Fibroblast of skin of left quadriceps (primary cell): ENCODE data around the gene CREBBP.

Source experiments
- DNase-seq, 2 experiments: peaks; one replicate each; pipeline ENCODE4 v3.0.0-alpha.2; 2013; ENCODE audit warnings: low read depth in 2 of 2

The CREBBP gene

DNA sequence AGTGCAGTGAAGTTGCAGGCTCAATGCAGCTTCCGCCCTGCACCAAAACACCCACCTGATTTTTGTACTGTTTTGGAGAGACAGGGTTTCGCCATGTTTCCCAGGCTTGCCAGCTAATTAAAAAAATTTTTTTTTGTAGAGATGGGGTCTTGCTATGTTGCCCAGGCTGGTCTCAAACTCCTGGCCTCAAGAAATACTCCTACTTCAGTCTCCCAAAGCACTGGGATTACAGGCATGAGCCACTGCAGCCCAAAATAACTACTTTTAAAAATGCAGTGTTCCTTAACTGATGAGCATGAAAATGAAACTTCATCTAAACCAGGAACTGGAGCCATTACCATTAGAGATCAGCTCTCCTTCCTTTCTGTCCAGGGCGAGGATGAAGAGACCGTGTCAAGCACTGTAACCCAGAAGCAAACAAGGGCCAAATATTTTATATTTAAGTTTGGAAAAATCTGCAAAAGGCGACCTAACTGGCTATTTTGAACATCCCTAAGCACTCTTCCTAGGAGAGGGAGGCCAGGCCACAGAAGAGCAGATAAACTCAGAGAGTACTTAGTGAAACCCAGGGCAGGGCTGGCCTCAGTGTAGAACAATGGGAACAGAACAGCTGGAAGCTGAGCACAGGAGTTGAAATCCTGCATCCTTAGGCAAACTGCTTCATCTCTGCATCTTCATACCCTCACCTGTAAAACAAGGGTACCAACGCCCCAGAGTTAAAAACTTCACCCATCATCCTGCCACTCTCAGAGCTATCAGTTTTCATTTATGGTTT is 24.0 kb downstream of the CREBBP start:
- no peak for DNase-seq

DNA sequence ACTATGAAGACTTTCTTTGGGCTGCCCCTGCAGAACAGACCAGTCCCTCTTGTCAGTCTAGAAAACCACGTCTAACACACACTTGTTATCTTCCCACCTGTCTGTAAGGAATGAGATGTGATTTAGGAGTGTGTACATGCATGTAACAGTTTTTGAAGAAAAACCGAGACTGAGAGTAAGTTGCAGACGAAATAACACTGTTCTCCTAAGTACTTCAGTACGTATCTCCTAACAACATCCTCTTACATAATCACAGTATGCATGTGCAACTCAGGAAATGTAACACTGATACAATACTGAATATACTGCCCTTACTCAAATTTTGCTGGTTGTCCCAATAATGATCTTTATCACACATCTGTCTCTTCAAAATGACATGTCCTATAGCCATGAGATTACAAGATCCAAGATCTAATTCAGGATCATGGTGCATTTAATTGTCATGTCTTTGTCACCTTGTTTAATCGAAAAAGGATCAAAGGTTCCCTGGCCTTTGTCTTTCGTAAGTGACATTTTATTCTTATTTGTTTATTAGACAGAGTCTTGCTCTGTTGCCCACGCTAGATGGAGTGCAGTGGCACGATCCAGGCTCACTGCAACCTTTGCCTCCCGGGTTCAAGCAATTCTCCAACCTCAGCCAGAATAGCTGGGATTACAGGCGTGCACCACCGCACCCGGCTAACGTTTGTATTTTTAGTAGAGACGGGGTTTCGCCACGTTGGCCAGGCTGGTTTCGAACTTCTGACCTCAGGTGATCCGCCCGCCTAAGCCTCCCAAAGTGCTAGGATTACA is 25.6 kb downstream of the CREBBP start:
- DNase-seq: no peak

DNA sequence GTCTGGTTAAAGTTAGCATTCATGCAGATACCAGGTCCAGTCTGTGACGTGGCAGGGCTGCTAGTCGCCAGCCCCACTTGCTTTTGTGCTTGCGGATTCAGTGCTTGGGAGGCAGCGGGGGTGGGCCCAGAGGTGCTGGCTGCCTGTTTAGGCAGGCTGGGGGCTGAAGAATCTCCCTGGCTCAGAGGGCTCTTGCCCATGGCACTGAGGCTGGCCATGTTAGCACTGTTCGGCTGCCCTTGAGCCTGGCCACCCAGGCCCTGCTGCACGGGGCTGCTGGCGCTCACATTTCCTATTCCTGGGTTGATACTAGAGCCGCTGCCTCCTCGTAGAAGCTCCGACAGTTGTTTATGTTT is 30.0 kb downstream of the CREBBP start:
- no peak for DNase-seq

DNA sequence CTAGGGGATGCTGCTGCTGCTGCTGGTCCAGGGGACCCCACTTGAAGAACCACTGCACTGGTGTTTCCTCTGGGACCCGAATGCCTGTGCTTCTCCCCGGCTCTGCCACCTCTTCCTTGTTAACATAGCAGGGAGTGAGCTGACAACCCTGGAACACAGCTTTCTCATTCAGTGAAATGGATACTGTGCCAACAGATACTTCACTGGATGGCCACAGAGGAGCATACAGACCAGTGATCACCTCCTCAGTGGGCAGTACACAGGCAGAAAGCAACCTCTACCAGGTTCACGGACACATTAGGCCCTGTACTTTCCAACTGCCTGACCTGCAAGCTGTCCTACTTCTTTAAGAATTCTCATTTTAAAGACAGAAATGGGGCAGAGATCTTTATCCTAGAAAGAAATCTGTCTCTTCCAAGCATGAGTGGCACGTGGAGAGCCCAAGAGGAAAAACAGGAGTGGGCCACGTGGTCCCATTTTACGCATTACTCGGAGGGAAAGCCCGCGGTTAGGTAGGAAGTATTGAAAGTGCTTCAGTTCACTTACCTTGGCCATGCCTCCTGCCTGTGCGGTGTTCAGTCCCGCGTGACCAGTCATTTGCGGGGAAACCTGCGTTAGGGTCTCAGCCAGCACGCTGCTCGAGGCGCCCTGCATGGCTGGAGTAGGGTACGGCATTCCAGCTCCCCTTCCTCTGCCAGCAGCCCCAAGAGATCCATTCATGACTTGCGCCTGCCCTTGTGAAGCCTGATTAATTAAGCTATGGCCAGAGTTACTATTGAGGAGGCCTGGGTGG is 30.6 kb downstream of the CREBBP start:
- DNase-seq: no peak

DNA sequence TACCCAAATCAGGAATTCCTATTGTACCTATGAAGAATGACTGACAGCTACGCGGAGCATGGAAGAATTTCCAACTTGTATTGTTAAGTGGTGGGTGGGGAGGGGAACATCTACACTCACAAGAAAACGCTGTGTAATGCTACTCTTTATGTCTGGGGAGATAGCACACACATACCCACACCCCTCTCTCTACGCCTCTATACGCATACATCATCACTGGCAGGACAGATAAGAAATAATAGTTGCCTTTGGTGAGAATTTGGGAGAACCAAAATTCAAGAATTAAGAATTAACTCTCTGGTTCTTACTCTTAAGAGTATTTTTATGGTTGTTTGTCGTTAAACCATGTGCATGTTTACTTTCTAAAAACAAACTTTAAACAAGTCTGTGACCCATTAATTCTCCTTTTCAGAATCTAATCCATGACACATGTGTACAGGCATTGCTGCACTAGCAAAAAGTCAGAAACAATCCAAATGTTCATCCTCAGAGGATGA is 33.9 kb downstream of the CREBBP start:
- no peak for DNase-seq

DNA sequence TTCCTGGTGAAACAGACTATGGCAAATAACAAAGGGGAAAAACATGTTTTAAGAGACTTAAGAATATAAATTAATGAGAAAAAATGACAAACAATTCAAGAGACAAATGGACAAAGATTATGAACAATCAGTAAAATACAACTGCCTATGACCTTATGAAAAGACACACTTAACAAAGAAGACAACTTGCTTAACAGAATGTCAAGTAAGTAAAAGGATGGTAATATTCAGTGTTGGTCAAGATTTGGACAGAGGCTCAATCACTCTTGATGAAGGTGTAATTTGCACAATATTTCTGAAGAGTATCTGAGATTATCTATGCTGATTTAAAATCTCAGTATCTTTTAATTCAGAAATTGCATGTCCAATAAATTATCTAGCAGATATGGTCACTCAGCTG is 34.4 kb downstream of the CREBBP start:
- DNase-seq: no peak

DNA sequence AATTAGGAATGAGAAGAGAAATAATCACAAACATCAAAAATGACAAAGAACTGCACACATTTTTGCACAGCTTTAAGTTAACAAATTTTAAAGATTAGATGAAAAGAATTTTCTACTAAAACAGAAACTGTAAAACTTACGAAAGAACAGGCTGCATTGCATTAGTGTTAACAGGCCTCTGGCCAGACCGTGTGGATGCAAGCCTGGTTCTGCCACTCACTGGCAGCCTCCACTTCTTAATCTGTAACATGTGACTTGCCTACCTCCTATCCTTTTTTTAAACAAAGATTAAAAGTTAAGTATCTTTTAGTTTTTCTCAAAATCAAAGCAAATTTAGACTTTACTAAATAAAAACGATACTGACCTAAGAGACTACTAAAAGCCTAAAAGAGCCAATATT is 37.5 kb downstream of the CREBBP start:
- no peak for DNase-seq

DNA sequence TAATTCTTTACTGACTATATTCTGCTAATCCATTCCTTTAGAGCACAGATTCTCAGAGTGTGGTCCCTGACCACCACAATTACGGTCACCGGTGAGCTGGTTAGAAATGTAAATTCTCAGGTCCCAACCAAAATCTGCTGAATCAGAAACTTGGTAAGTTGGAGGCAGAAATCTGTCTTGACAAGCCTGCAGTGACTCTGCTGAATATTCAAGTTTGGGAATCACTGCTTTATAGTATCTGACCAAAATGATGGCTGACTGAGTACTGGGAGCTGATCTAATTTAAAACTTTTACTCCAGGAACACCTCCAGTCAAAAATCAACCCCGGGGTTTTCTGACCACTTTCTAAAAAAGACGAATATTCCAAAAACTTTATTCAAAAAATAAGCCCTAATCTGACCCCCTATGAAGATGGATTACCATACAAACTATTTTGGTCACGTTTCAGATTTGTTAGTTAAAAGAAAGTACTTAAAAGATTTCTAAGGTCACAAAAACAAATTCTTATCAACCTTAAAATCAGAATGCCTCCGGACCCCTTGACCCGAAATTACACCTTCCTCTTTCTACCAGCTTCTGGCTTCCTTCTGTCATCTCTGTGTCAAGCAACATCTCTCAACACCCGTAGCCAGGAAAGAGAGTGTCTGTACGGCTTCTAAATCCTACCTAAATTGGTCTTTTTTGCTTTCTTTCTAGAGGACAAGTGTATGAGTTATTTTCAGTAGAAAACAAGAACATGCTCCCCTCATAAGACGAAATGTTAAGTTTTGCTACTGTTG is 38.6 kb downstream of the CREBBP start:
- no peak for DNase-seq

DNA sequence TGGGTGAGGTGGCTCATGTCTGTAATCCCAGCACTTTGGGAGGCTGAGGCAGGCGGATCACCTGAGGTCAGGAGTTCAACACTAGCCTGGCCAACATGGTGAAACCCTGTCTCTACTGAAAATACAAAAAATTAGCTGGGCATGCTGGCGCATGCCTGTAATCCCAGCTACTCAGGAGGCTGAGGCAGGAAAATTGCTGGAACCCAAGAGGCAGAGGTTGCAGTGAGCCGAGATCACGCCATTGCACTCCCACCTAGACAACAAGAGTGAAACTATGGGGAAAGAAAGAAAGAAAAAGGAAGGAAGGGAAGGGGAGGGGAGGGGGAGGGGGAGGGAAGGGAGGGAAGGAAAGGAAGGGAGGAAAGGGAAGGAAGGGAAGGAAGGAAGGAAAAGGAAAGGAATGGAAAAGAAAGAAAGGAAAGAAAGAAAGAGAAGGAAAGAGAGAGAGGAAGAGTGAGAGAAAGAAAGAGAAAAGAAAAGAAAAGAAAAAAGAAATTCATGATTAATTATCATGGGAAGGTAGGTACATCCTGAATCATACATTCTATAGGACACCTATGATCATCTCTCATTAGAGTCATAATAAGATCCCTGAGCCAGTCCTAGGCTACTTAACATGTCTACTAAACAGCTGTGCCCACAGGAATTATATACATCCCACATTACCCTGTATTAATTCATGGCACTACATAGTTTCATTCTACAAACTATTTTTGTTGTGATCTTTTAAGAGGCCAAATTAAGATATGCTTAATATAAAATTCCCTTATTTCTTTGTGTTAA is 40.9 kb downstream of the CREBBP start:
- DNase-seq: no peak

DNA sequence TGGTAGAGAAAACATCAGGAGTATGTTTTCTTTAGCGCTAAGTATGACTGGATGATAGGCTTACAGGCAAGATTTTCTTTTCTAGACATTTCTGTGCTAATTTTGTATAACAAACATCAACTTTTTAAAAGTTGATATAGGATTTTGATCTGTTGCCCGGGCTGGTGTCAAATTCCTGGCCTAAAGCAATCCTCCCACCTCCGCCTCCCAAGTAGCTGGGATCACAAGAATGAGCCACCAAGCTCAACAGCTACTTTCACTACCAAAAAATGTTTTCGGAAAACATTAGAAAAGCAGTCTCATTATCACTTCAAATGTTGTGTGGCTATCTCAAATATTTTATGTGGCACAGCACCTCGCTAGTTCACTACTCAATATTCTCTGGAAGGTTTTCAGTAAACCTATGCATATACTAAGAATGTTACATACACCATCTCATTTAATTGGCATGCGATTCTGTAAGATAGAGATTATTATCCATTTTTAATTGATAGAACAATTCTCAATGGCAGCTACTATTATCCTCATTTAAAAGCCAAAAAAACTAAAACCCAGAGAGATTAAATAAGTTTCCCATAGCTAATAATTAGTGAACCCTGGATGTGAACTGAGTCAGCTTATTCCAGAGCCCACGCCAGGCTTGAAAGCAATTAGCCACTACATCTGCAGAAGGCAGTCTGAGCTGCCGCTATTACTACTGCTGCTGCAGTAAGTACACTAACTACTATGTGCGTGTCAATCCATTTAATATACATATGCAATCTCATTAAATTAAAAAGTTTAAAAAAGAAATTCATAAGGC is 41.7 kb downstream of the CREBBP start:
- no peak for DNase-seq

DNA sequence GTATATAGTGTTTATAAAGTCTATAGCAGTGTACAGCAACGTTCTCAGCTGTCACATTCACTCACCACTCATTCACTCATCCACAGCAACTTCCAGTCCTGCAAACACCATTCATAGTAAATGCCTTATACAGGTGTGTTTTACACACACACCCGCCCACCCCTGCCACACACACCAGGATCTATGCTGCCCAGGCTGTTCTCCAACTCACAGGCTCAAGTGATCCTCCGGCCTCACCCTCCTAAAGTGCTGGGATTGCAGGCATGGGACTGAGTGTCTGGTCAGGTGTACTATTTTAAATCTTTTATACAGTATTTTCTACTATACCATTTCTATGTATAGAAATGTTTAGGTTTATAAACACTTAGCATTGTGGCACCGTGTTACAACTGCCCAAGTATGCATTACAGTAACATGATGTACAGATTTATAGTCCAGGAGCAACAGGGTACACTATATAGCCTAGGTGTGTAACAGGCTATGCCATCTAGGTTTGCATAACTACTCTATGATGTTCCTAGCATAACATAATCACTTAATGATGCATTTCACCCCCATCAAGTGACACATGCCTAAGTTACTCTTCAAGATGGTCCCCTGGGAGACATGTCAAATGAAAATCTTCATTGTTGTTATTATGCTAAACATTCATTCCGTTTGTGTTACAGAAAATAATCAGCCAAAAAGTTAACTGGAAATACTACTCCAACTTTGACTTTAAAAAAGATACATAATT is 42.5 kb downstream of the CREBBP start:
- no peak for DNase-seq

DNA sequence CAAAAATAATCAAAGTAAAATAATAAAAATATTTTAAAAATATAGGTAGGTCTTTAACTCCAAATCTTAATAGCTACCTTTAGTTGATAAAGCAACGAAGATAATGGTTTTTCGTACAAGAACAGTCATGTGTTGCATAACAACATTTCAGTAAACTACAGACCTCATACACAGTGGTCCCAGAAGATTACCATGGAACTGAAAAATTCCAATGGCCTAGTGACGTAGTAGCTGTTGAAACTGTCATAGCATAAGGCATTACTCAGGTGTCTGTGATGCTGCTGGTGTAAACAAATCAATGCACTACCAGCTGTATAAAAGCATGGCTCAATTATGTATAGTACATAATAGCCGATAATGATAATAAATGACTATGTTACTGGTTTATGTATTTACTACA is 43.9 kb downstream of the CREBBP start:
- no peak for DNase-seq

DNA sequence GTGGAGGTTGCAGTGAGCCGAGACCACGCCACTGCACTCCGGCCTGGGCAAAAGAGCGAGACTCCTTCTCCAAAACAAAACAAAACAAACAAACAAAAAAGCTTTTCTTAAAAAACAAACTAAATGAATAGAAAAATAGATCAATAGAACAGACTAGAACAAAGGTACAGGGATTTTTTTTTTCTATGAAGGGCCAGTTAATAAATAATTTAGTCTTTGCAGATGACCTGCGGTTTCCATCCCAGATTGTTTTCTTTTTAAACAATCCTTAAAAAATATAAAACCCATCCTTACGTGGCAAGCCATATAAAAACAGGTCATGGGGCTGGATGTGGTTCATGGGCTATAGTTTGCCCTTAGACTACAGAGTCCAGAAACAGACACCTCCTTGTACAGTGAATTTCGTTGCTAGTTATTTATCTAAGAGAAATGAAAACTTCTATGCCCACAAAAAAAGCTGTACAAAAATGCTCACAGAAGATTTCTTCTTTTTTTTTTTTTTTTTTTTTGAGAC is 45.4 kb downstream of the CREBBP start:
- DNase-seq: no peak

DNA sequence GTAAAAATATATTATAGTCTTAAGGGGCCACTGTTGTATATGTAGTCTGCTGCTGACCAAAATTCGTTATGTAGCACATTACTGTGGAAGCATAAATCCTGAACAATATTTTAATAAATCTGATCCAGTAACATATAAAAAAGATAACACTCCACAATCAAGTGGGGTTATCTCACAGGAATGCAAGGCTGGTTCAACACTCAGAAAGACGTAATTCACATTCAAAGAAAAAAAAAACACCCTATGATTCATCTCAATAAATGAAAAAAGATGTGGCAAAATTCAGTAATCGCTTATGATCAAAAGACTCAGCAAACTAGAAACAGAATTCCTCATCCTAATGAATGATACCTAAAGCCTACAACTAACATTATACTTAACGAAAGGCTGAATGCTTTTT is 47.8 kb downstream of the CREBBP start:
- no peak for DNase-seq

DNA sequence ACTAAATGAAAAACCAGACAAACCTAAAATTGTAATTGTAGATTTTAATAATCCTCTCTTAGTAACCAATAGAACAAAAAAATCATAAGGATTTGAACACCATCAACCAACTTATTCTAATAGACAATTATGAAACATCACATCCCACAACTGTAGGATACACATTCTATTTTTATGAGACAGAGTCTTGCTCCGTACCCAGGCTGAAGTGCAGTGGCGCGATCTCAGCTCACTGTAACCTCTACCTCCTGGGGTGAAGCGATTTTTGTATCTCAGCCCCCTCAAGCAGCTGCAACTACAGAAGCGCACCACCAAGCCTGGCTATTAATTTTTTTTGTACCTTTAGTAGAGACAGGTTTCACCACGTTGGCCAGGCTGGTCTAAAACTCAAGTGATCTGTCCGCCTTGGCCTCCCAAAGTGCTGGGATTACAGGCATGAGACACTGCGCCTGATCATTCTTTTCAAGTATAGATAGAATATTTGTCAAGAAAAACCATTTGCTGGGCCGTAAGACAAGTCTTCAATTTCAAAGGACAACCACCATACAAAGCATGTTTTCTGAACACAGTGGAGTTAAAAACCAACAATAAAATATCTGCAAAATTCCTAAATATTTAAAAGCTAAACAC is 49.8 kb downstream of the CREBBP start:
- DNase-seq: no peak

DNA sequence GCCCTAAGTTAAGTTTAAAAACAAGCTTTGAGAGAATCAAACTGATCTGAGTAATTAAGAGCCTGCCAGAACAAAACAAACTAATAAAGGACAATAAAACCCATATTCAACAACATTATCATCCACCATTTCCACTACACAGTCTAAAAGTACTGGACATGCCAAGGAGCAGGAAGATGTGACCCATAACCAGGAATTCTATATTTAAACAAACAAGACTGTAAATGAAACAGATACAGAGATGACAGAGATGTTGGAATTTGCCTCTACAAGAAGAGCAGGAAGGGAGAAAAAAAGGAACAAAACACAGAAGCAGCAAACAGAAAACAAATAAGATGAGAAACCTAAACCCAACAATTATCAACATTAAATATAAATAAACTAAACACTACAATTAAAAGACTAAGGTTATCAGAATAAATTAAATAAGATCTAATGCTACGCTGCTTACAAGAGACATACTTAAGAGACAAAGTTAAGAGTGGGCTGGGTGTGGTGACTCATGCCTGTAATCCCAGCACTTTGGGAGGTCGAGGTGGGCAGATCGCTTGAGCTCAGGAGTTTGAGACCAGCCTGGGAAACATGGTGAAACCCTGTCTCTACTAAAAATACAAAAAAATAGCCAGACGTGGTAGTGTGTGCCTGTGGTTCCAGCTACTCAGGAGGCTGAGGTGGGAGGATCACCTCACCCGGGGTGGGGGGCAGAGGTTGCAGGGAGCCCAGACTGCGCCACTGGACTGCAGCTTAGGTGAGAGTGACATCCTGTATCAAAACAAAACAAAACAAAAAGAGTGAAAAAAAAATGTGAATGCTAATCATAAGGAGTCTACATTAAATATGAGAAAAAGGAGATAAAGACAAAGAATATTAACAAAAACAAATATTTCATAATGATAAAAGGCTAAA is 50.6 kb downstream of the CREBBP start:
- no peak for DNase-seq

DNA sequence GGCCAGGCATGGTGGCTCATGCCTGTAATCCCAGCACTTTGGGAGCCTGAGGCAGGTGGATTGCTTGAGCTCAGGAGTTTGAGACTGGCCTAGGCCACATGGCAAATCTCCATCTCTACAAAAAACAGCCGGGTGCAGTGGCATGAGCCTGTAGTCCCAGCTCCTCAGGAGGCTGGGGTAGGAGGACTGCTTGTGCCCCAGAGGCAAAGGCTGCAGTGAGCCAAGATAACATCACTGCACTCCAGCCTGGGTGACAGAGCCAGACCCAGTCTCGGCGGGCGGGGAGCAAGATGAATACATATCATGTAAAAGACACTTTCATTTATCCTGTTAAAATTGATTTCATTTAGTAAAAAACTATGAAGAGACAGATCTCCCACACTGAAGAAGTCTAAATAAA is 54.6 kb downstream of the CREBBP start:
- no peak for DNase-seq

DNA sequence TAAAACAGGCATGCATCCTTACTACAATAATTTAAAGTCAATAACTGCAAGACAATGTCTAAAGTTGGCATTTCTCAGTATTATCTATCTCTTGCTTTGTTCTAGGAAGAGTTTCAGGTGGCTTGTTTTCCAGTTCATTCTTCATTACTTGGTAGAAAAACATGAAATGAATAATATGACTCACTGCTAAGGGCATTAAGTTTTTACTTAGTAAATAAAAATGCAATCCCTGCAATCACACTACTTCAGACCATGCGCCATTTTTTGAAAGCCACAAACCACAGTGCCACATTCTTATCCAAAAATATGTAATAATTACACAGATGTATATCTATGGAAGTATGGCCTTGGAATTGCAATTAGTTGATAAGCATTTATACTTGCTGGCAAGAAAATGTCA is 55.4 kb downstream of the CREBBP start:
- peak; percentile 59 to 64 for DNase-seq
